ENCODE data around the gene TTC7B.

Gene TTC7B

DNA sequence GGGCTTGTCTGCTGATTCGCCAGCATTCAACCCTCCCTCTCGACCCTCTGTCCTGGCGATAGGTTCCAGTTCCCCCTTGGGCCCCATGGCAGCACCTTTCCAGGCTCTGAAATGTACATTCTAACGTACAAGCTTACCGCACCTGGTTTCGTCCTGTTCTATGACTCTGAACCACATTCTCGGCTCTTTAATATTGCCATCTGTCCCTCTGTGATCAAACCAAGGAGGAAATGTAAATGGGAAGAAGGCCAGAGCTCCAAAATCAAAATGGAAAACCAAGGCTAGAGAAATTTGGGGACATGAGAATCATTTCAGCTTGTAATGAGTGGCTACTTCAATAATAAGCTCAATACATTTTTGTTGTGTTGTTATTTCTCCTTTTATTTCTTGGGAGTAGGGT lies 117.2 kb downstream of the TTC7B start:
- no peak for DNase-seq

DNA sequence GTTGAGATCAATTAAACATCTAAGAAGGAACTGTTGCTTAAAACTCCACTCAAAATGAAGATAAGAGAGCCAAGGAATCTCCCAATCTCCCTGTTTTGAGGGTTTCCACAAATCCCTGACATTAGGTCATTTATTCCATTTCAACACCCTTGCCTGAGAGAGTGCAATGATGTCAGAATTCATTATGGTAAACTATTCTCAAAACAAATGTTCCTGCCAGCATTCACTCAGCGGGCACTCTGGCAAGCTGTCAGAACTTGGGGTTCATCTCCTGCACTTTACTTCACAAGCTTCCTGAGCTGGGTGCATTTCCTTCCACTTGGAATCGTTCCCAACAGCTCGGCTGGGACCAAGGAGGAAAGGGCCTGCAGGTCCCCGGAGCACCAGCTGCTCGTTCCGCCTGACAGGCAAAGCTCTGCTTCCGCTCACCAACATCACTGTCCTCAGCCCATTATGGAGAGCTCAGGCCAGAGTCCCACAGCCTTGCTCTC lies 117.8 kb downstream of the TTC7B start:
- peak; percentile 81 for DNase-seq

DNA sequence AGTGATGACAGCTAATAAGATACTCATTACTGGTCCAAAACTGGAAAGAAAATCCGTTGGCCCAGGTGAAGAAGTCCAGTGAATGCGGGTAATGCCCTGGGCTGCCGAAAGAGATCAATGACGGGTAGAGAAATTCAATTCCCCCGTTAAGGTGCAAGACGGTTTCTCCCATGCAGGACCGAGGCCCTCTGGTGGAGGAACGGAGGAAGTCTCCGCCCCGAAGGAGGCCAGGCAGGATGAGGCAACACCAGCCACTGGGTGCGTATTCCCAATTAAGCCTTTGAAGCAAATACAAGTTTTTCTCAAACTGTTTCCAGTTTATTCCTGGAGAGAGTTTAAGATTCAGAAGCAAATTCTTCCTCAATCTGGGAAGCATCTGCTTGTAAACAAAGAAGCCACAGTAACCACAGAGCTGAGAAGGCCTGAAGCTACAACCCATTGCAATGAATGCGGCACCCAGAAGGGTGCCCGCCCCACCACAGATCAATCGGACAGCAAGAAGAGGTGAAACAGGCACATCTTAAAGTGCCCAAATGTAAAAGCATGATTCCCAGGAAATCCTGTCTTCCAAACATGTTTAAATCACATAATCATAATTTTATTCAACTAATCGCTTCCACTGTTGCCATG lies 118.5 kb downstream of the TTC7B start:
- peak; percentile 84 for DNase-seq

DNA sequence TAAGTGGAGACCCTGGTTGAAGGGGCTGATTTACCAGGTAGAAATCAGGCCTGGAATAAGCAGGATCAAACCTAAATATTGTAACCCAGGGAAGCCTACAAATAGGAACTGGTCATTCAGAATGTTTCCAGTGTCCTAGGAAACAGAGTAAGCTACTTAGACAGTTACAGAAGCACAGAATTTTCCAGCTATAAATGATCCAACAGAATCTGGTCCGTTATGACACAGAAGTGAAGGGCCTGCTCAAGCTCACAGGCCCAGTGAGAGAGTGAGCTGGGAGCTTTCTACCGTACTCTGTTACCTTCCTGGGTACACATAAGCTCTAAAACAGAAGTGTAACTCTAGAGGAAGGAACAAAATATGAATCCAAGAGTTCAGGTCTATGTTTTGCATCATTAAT lies 119.1 kb downstream of the TTC7B start:
- no peak for DNase-seq

DNA sequence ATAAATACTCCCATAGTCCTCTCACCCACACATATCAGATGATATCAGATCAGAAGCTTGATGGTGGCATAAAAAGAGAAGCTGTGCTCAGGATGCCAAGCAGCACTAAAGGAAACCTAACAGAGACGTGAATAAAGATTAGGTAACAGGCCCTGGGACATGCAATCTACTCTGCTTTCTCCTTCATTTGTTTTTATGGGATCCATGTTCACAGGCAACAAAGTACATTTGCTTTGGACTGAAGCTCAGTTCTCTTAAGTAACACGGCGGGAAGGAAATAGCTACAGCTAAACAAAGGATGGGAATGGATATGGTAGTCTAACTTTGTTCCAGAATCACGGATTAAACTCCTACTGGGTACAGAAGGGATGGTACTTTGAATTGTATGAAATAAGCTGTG lies 119.5 kb downstream of the TTC7B start:
- DNase-seq = no peak

DNA sequence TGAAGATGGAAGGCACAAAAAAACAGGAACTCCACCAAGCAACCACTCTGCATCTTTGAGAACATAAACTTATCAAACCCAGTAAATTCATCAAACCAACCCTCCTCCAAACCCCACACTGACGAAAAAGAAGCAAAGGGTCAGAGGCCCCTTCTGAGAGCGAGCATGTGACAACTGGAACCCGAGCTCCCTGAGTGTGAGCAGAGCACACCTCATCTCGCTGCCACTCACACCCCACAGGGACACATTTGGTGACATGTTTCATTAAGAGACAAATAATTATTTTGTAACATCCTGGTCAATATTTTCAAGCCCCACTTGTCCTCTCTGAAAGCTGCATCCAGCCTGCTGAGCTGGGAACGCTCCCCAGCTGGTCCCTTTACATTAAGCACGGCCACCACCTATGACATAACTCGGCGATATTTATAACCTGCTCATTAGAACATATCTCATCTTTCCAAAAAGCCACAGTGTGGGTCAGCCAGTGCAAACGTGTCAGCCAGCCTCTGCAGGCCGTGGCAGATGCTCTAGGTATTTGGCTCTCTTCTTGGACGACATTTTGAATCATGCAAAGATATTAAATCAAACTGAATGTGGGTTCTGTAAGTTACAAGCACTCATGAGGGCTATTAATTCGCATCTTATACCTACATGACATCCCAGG lies 120.1 kb downstream of the TTC7B start:
- no peak for DNase-seq

DNA sequence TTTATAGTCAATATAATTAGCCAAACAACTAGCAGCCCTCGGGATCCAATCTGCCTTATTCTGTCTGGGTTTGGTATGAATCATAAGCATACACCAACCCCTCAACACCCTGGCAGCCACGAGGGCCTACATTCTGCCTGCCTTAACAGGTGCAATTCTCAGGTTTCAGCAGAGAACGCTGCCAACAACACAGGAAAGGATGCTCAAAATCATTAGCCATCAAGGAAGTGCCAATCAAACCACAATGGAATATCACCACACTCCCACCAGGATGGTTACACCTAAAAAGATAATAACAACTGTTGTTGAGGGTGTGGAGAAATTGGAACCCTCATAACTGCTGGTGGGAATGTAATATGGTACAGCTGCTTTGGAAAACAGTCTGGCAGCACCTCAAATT lies 122.8 kb downstream of the TTC7B start:
- peak; percentile 37 for DNase-seq

DNA sequence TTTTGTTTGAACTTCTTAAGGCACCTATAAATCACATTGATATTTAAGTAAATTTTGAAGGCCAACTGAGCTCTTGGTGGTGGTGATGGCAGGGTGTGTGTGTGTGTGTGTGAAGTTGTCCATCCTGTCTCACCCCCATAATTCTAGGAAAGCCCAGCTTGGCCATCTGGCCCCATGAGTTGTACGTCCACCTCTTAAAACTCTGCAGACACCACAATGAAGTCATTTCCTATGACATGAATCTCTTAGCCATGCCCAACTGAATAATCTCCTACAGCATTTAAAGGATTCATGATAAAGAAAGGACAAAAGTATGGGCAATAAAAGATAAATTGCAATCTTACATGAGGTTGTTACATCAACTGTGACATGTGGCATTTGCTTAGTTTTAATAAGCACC lies 123.4 kb downstream of the TTC7B start:
- no peak for DNase-seq

DNA sequence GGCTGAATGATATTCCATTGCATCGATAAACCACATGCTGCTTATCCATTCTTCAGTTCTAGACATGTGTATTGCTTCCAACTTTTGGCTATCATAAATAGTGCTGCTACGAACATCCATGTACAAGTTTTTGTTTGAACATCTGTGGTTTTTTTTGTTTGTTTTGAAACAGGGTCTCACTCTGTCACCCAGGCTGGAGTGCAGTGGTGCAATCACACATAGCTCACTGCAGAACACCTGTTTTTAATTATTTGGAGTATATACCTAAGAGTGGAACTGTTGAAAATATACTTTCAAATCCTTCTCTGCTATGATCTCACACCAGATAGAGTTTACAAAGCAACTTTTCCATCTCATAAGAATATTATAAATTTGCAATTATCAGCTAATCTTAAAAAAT lies 124.2 kb downstream of the TTC7B start:
- no peak for DNase-seq

DNA sequence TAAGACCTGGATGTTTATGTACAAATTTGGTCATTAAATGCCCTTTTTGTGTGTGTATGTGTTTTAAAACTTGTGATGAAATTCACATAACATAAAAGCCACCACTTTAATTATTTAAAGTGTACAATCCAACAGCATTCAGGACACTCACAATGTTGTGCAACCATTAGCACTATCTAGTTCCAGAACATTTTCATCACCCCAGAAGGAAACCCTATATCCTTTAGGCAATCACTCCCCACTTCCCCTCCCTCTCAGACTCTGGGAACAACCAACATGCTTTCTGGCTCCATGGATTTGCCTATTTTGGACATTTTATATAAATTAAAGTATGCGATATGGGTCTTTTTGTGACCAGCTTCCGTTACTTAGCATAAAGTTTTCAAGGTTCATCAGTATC lies 124.6 kb downstream of the TTC7B start:
- DNase-seq = no peak

DNA sequence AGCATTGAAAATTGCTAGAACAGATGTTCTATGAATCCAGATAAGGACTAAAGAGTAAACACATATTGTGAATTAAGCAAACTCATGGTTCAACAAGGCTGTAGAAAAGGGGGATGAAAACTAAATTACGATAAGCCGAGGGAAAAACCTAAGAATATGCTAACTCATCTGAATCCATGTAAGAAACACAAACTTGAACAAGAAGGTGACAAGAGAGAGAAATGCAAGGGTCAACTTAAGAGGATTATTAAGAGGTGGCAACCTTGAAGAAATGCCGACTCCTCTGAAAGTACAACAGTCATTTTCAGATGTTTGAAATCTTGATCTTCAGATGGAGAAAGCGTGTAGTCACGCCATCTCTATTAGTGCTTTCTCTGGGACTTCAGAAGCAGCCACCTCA lies 128.6 kb downstream of the TTC7B start:
- no peak for DNase-seq

DNA sequence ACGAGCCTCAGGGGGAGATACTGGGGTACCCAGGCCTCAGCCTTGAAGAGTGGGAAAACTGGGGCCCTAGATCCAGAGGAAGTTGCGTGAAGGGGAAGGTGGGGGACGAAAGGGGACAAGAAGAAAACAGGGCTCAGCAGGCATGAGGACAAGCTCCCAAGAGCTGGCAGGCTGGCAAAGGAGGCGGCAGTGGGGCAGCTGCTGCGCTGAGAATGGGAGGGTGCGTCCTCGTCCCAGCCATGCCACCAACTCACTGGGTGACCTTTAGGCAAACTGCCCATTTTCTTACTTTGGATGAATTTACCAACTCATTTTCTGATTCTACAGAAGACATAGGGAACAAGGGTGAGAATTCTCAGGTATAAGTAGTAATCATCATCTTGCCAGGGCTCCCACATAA lies 133.6 kb downstream of the TTC7B start:
- DNase-seq = no peak

DNA sequence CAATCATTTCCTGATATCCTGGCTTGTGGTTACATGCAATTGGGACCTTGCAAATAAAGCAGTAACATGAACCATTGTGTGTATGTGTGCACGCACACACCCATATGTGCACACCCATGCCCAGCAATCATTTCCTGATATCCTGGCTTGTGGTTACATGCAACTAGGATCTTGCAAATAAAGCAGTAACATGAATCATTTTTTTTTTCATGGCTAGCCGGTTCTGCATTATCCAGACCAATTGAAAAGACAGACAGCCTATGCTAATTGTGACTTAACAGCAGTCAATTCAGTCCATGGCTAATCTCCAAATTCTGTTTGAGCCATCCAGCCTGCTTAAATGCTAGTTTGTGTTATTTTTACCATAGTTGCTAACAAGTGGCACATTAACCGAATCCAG lies 134.3 kb downstream of the TTC7B start:
- no peak for DNase-seq

DNA sequence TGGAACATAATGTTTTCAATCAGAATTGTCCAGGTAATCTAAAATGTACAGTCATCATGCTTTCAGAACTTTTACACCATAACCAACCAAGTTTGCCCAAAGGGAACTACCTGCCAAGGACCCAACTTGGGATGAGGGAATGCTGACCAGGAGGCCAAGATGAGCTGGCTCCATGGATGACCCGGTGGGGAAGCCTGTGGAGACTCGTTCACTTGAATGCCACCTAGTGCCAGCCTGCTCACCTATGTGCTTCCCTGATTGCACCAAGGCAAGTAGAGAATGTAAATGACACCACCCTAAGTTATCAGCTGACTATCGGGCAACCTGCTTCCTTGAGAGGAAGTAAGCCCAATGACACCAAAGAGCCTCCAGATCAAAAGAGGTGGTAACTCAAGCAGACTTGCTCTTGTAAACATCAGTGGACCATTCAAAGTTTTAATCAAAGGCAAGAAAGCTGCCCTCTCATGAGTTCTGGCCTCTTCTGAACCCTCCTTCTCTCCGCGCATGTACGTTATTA lies 137.3 kb downstream of the TTC7B start:
- no peak for DNase-seq

DNA sequence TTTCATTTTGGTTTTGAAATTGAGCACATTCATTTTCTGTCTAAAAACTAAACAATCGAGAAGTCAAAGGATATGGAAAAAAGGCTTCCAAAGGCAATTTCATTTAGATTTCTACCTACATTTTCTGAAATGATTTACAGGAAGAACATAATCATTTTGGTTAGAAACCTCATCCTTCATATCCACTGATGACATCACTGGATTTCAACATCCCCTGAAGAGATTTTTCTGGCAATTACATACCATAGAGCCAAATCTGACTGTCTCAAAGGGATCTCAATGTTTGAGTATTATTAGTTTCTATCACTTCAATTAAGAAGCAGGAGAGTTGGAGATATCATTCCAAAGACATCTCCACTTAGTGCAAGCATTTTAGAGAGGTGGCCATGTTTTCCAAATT lies 137.8 kb downstream of the TTC7B start:
- DNase-seq = no peak

DNA sequence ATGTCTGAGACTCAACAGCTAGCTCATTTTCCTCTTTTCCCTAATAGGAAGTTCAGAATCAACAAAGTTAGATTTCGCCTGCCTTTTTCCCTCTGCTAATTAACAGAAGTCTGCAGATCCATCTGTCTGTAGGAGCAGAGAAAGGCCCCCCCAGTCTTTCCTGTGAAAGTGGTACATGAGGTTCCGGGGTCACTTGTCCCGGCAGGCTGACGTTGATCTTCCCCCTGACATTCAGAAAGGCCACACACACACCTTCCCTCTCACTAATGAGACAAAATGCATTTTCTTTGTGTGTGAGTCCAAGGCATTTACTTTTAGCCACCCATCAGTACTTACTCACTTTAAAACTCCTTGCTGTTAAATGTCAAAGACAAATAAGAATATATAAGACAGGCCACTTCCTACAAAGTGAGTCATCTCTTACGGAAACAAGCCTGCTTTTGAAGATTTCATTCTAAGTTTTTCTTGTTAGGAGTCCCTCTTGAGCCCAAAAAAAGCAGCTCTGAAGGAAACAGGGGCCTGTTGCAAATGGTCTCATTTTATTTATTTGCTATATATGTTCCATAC lies 138.7 kb downstream of the TTC7B start:
- no peak for DNase-seq

DNA sequence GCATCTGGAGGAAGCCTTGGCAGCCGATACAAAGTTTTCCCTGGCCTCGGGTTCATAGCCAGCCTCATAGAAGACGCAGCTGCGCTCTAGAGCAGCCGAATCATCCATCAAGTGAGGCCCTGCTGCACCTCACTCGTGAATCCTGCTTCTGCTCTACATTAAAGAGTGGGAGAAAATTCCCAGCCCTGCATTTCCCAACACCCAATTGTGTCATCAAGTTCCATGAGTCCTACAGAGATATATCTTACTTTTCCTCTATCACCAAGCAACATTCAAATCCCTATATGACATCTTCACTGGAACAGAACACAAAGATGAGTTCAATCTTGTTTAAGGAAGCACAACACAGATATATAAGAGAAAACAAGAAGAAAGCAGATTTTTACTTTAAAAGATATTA lies 139.3 kb downstream of the TTC7B start:
- no peak for DNase-seq

DNA sequence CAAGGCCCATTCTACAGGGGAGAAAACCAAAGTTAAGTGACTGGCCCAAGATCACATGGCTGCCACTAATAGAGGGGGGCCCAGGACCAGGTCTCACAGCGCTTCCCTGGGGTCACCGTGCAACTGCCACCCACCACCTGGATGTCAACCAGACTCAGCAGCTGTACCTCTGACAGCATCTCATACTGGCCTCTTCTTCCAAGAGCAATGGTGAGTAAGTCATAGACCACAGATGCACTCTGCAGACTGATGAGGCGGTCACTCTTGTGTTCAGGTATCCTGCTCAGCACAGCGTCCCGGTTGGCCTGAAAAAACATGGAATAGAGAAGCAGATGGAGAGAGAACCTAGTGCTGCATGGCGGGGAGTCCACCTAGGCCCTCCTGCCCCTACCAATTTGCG lies 139.9 kb downstream of the TTC7B start:
- no peak for DNase-seq

DNA sequence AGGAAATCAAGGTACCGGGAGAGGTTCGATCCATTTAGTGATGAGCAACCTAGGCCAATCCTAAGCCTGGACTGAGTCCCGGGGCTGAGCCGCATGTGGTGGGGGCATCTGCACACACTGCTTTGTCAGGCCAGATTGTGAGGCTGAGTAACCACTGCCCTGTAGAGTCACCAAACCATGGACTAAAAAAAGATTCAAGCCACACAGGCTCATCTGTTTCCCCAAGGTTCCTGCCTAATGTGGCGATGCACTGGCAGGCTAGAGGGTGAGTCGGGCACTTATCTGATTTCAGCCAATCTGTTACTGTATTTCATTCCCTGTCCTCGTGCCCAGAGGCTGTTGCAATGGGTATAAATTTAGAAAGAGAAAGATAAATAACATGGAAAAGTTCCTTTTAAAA lies 140.8 kb downstream of the TTC7B start:
- no peak for DNase-seq

DNA sequence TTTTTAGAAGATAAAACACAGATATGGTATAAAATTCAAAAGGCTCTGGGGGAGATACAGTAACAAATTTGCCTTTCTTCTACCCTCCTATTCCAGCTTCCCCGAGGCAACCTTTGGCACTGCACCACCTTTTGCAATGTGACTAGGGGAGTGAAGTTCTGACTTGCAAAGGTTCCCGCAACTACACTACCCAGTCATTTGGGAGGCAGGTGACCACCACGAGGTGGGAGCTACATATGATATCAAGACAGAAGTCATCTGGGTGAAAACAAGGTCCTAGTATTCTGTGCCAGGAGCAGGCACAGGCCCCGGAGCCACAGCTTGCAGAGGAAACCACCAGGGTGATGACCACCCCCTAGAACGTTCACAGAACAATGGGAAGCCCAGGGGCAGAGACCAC lies 141.5 kb downstream of the TTC7B start:
- DNase-seq = no peak

DNA sequence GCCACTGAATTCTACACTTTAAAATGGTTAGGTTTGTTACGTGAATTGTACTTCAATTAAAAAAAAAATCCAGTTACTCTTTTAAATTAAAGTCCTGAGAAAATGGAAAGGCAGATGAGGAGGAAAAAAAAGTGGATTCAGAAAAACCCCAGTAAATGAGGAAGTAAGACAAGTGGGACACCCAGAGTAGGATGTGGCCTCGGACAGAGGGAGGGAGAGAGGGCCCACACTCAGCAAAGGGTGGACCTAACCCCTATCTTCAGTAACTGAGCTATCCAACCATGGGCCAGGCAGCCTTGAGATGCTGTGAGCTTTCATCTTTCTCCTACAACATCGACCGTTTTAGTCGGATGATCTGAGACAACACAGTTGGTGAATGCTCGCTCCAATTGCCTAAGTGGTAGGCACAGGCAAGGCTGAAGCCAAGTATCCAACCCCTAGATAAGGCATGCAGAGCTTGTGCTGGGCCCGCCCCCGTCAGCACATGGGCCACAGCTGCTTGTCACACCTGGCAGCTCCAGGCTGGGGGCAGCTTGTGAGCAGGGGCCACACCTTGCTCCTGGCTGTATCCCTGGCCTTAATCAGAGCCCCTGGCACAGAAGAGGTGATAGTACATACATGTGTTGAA lies 142.1 kb downstream of the TTC7B start:
- no peak for DNase-seq

DNA sequence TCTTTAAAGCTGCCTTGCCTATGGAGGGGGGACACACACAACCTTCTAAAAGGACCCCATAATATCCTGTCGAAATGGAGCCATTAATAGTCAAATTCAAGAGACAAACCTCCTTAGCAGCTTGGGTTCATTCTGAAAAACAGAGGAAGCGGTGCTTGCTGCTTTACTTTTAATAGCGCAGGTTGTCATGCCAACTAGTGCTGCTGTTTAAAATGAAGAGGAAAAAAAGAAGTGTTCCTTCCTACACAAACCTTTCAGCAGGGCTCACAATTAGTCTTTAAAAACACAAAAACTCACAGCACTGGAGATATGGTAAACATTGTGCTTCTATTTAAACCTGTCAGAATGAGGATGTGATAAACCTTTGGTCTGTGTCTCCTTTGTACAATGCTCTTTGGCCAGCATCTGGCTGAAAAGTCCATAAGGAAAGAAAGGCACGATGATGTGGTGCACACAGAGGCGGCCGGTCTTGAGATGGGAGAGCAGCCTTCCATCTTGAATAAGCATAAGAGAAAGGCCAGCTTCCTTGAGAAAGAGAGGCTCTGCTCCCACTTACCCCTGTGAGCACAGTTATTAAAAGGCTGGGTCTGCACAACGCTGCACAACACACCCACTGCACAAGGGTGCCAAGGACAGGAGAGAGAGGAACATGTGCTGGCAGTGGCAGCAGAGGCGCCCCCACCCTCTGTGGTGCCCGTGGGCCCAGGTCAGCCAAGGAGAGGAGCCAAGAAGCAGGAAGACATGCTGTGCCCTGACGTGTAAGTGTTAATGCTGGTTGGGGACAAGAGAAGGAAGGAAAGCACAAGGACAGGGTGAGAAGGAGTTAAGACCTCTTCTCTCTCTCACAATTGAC lies 144.6 kb downstream of the TTC7B start:
- DNase-seq = no peak

DNA sequence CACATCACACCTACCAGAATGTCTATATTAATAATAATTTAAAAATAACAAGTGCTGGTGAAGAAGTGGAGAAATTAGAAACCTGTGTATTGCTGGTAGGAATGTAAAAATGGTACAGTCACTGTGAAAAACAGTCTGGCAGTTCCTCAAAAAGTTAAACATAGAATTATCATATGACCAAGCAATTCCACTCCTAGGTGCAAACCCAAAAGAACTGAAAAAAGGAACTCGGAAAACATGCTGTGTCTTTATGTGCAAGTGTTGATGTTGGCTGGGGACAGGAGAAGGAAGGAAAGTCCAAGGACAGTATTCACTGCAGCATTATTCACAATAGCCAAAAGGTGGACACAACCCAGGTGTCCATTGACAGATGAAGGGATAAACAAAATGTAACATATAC lies 146.5 kb downstream of the TTC7B start:
- no peak for DNase-seq
